Breast epithelium (tissue), 4 donors: ENCODE data around the gene DYNC1LI2. TPM values are rescaled to one million over a fixed set of nuclear protein-coding genes. Genes with fewer than 3 reads are reported as not detected.

Experiments used
- DNase-seq, 2 donors: peaks; one replicate each; pipeline ENCODE4 v3.0.0-alpha.2; 2019; ENCODE audit warnings: low spot score in 2 of 2
- H3K27ac ChIP-seq, 2 donors: fragments of 200-600 bp; sonication (generic) in 1 of 2; one replicate each; pipeline ENCODE4 v1.5.1; 2016 to 2019; ENCODE audit warnings: mild to moderate bottlenecking in 1 of 2
- H3K27me3 ChIP-seq, 2 donors: fragments of 200-600 bp; sonication (generic) in 1 of 2; one replicate each; pipeline versions ENCODE4 v1.5.1 to v1.6.0; 2017 to 2019; ENCODE audit warnings: control low read depth in 1 of 2, mild to moderate bottlenecking in 1 of 2
- H3K36me3 ChIP-seq: fragments of 200-600 bp; one replicate; pipeline ENCODE4 v1.5.1; 2019
- H3K4me1 ChIP-seq, 2 donors: fragments of 200-600 bp; sonication (generic); one replicate each; pipeline ENCODE4 v1.5.1; 2016 to 2019; ENCODE audit warnings: control low read depth in 1 of 2
- H3K4me3 ChIP-seq, 3 donors: fragments of 200-600 bp; sonication (generic); 1 replicate in 2 of 3; 2 replicates in 1 of 3; pipeline ENCODE4 v1.5.1; 2016 to 2019; ENCODE audit warnings: mild to moderate bottlenecking in 3 of 3, moderate library complexity in 2 of 3
- H3K9me3 ChIP-seq, 2 donors: fragments of 200-600 bp; sonication (generic) in 1 of 2; one replicate each; pipeline ENCODE4 v1.5.1; 2016 to 2019; ENCODE audit warnings: control low read depth in 1 of 2
- CTCF ChIP-seq, 3 donors: fragments of 450-650 bp; IDR thresholded peaks; one replicate each; pipeline ENCODE4 v1.5.1; 2016 to 2017; ENCODE audit warnings: antibody characterized with exemption in 3 of 3, mild to moderate bottlenecking in 3 of 3, moderate library complexity in 3 of 3
- POLR2A ChIP-seq: fragments of 450-650 bp; IDR thresholded peaks from one replicate; pipeline ENCODE4 v1.6.1; 2016; ENCODE audit warnings: antibody characterized with exemption, mild to moderate bottlenecking, moderate library complexity
- POLR2AphosphoS5 ChIP-seq, 3 donors: sonication (generic); formaldehyde crosslinking; IDR thresholded peaks; one replicate each; pipeline ENCODE4 v1.6.1; 2017; ENCODE audit warnings: antibody characterized with exemption in 3 of 3
- intact Hi-C: fragments of 100-400 bp; cut with DNase I; formaldehyde crosslinking; loops from one replicate; pipeline ENCODE4 v1.15.1; 2023; ENCODE audit warnings: low total_unique reads
- total RNA-seq, 3 donors: library from RNA; depleted of rRNA; stranded (reverse); fragments of >200 nt; gene quantifications; one replicate each; pipeline ENCODE4 v1.1.0, GENCODE V29; 2016

Gene DYNC1LI2
- total RNA-seq, 3 donors from 2014 or later = 153 to 172 (median 156) TPM

GRCh38 chr16:66711581-66711980 is 39.8 kb downstream of the DYNC1LI2 start:
- intact Hi-C loops = no loop called here
- H3K36me3 ChIP-seq = no peaks in the 10 kb centered on the region
- no peak overlapping the region for H3K27ac ChIP-seq
- H3K9me3 ChIP-seq = peaks cover 0 to 3% of the 10 kb centered on the region in 2 donors
- no peaks in the 10 kb centered on the region for H3K4me1 ChIP-seq
- DNase-seq = no peak
- no peak overlapping the region for H3K4me3 ChIP-seq
- no peaks in the 10 kb centered on the region for H3K27me3 ChIP-seq
- no peak for TF ChIP-seq POLR2A
- TF ChIP-seq POLR2AphosphoS5 (IDR thresholded peaks at IDR 0.05) = no peak
- TF ChIP-seq CTCF (IDR thresholded peaks at IDR 0.05) = no peak

GRCh38 chr16:66706506-66706880 is 44.9 kb downstream of the DYNC1LI2 start:
- Histone ChIP-seq H3K27ac (peak overlapping the region; percentile 78 to 85), H3K4me1 (no peaks in the 10 kb centered on the region), H3K27me3 (no peaks in the 10 kb centered on the region), H3K9me3 (no peaks in the 10 kb centered on the region), H3K4me3 (peak overlapping the region in 1 of 3 donors; percentile 39), H3K36me3 (no peaks in the 10 kb centered on the region)
- TF ChIP-seq POLR2A (no peak), CTCF (IDR thresholded peaks at IDR 0.05) (no peak), POLR2AphosphoS5 (IDR thresholded peaks at IDR 0.05) (no peak)
- intact Hi-C loops = no loop called here
- peak in 1 of 2 donors; percentile 58 for DNase-seq

DNA sequence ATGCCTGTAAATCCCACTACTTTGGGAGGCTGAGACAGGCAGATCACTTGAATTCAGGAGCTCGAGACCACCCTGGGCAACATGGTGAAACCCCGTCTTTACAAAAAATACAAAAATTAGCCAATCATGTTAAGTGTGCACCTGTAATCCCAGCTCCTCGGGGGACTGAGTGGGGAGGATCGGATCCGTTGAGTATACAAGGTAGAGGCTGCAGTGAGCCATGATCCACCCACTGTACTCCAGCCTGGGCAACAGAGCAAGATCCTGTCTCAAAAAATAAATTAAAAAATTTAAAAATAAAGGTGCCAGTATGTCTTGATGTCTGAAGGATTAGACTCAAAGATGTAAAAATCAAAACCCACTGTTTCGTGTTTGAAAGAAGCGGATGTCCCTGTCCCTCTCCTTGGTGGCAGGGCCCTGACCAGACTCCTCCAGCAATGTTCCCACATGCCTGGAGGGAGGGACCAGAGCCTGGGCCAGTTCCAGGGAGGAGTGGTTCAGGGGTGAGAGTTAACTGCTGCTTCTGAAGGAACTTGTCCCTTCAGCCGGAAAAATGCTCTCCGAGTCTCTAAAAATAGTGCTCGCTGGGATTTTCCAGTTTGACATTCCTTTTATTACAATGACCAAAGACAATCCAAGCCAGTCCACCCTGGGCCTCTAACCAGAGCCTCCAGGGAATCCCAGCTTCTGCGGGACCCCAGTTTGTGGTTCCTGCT is 45.5 kb downstream of the DYNC1LI2 start:
- intact Hi-C loops = no loop called here
- peak in 1 of 2 donors; percentile 57 for DNase-seq
- H3K27ac ChIP-seq = peak overlapping the region; percentile 78 to 85
- no peaks in the 10 kb centered on the region for H3K27me3 ChIP-seq
- H3K4me1 ChIP-seq = no peaks in the 10 kb centered on the region
- peak overlapping the region in 1 of 3 donors; percentile 39 for H3K4me3 ChIP-seq
- no peaks in the 10 kb centered on the region for H3K36me3 ChIP-seq
- no peak for TF ChIP-seq POLR2A
- TF ChIP-seq CTCF (IDR thresholded peaks at IDR 0.05) = no peak
- TF ChIP-seq POLR2AphosphoS5 (IDR thresholded peaks at IDR 0.05) = no peak
- H3K9me3 ChIP-seq = no peaks in the 10 kb centered on the region

GRCh38 chr16:66703406-66704215 is 47.8 kb downstream of the DYNC1LI2 start:
- H3K4me3 ChIP-seq = no peak overlapping the region
- H3K9me3 ChIP-seq = no peaks in the 10 kb centered on the region
- intact Hi-C loops = no loop called here
- no peaks in the 10 kb centered on the region for H3K36me3 ChIP-seq
- DNase-seq = no peak
- TF ChIP-seq CTCF (IDR thresholded peaks at IDR 0.05) = no peak
- no peak for TF ChIP-seq POLR2AphosphoS5 (IDR thresholded peaks at IDR 0.05)
- no peak for TF ChIP-seq POLR2A
- H3K27ac ChIP-seq = peak overlapping the region; percentile 26 to 68
- H3K27me3 ChIP-seq = no peaks in the 10 kb centered on the region
- H3K4me1 ChIP-seq = no peaks in the 10 kb centered on the region

DNA sequence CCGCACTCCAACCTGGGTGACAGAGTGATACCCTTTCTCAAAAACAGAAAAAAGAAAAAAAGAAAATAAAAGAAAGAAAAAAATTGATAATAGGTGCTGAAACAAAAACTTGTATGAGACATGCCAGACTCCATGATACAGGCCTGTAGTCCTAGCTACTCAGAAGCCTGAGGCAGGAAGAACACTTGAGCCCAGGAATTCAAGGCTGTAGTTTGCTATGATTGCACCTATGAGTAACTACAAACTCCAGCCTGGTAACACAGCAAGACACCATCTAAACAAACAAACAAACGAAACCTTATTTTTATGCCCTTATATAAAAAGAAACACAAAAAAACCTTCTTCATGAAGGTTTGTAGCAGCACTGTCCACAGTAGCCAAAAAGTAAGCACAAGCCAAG is 49.9 kb downstream of the DYNC1LI2 start:
- Histone ChIP-seq H3K4me1 (no peaks in the 10 kb centered on the region), H3K27ac (no peak overlapping the region), H3K4me3 (no peak overlapping the region), H3K36me3 (no peaks in the 10 kb centered on the region), H3K27me3 (no peaks in the 10 kb centered on the region), H3K9me3 (no peaks in the 10 kb centered on the region)
- no peak for DNase-seq
- no peak for TF ChIP-seq POLR2A
- no peak for TF ChIP-seq POLR2AphosphoS5 (IDR thresholded peaks at IDR 0.05)
- no peak for TF ChIP-seq CTCF (IDR thresholded peaks at IDR 0.05)
- intact Hi-C loops = no loop called here
